ENCODE results near the gene ITPRIPL1.

ITPRIPL1 gene

DNA sequence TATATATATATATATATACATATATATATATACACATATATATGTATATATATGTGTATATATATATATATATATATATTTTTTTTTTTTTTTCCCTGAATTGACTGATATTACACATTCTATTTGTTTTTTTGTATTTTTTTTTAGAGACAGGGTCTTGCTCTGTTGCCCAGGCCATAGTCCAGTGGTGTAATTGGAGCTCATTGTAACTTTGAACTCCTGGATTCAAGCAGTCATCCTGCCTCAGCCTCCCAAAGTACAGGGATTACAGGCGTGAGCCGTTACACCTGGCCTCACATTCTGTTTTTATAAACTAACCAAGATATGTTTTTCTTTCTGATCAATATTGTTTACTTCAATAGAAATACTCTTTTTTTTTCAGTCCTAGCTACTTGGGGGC lies 36.6 kb downstream of the ITPRIPL1 start:
- no peak for DNase-seq

DNA sequence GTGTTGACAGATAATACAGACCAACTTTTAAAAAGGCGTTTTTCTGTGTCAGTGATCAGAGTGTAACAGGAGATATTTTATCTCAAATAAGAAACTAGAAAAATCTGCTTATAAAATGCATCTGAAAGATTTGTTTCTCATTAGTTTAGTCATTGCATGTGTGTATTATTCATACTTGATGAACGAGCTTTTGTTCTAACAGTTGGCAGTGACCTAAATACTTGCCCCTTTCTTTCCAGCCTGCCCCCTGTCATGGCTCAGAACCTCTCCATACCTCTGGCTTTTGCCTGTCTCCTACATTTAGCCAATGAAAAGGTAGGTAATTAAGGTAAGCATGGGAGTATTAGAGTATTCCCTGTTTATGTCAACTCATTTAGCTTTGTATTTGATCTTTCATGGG lies 44.1 kb downstream of the ITPRIPL1 start:
- no peak for DNase-seq

DNA sequence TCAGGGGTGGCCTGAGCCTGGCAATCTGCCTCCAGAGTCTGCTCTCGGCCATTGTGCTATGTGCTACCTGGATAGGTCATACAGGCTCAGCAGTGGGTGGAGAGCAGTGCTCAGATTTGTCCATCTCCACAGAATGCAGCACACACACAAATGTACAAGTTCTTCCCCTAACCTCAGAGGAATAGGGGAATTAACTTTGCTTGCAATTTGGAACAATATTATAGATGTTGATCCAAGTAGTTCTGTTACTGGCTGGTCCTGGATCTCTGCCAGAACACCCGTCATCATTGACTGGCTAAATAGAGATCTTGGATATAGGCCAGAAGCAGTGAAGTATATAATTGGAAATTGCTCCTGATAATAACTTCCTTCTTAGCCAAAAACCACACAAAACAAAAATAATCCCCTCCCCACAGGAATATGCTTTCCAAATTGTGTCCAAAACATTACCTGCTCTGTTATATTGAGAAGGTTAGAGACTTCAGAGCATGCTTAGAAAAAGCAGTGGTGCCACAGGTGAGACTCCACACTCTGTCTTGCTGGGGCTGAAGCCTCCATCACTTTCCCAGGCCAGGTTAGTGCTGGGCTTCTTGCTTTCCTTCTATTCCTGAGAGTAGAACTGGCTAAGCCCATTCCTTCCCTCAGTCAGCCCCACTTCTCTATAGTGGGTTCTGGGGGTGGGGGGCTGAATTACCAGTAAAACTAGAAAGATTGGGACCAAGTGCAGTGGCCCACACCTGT lies 49.3 kb downstream of the ITPRIPL1 start:
- DNase-seq = no peak

Measured in activated CD4-positive, alpha-beta T cell treated with anti-CD3 and anti-CD28 coated beads, Interleukin-2, amount 50 U/mL, for 4 hours (primary cell).